Activated CD4-positive, CD25-positive, alpha-beta regulatory T cell treated with anti-CD3 and anti-CD28 coated beads, Interleukin-2, amount 50 U/mL, for 16 hours (primary cell): ENCODE results near the gene TIAL1.
"Not testable (repeated sequence)": the region's sequence is repeated elsewhere in the genome, so short reads cannot be mapped to it uniquely, and the experiment has no call there.

Experiments
- DNase-seq: peaks from one replicate; pipeline ENCODE4 v3.0.0-alpha.2; 2020; ENCODE audit warnings: low read depth, low spot score

Gene TIAL1

GRCh38 chr10:119531067-119531466 is 65.7 kb downstream of the TIAL1 start:
- DNase-seq = no peak

- not testable (repeated sequence) for DNase-seq
Measured at GRCh38 chr10:119528663-119529237, 68.0 kb downstream of the TIAL1 start.

- no peak for DNase-seq
Measured at GRCh38 chr10:119526621-119527592, 69.9 kb downstream of the TIAL1 start.

GRCh38 chr10:119526149-119526548 is 70.6 kb downstream of the TIAL1 start:
- DNase-seq = no peak

DNA sequence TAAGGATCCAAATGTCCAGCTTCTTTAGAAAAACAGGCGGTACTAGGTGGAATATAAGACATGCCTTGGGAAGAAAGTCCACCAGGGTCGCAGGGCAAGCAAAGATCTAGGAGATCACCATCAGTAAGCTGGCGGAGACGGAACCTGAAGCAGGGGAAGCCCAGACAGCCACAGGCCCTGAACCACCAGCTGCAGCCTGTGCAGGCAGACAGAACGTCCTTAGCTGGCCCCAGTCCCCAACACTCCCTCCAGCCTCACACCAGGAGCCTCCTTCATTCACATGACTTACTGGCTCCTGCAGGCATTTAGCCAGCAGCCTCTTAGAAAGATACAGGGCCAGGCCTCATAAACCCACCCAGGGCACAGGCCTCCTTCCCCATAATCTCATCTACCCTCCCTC is 71.6 kb downstream of the TIAL1 start:
- DNase-seq = no peak

DNA sequence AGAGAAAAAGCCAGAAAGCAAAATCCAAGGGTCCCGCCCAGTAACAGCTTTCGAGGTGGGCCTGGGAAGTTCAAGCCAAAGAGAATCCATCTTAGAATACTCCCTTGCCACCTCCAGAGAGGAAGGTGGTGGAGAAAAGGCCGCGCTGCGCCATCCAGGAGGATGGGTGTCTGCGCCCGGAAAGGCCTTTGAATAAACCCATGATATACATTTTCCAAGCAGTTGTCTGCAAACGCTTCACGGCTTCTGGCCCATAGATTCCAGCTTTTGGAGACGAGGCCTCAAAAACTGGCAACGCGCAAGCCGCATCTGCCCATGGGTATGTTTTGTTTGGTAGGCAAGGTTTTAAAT is 72.1 kb downstream of the TIAL1 start:
- no peak for DNase-seq

DNA sequence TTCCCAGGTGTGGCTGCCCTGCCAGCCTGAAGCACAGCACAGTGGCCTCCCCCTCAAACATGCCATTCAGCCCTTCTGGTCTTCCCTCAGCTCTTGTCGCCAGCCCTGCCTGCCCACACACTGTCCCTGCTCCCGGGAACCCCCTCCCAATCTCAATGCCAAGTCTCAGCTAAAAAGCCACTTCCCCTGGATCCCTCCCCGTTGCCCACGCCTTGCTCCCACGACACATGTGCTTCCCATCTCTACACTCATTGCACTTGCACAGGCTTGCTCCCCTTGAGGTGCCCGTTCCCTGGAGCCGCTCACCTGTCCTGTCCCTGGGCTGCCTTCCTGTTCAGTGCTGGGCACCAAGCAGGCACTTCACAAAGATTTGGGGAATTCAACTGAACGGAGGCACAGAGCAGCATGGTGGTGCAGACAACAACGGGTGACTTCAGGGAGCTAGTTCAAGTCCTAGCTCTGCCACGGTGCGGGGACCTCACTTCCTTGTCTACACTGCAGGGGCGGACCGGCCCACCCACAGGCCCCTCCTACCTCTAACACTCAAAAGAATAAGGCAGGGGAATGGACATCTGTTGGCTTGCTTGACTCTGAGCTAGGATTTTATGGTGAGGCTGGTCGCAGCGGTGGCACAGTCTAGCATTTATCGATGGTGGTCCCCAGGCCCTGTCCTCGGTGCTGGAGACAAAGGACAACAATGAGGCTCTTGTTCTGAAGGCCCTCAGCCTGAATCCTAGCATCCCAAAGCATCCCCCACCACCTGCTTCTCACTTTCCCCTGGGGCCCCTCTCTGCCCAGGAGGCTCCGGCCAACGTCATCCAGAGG is 72.7 kb downstream of the TIAL1 start:
- no peak for DNase-seq
